B cell (primary cell): Measurements from ENCODE around the gene CIBAR2.

Experiments used
- EZH2 ChIP-seq: IDR thresholded peaks from 2 replicates; pipeline ENCODE4 v1.6.1; 2012; ENCODE audit warnings: borderline replicate concordance, low read depth, mild to moderate bottlenecking, moderate library complexity, low read length; ENCODE audit not compliant: insufficient read depth, poor library complexity, severe bottlenecking
- TF ChIP-seq, protein P1 (sequence below): fragments of 200-600 bp; IDR thresholded peaks from one replicate; pipeline ENCODE4 v1.8.0; 2022; ENCODE audit warnings: antibody characterized with exemption, mild to moderate bottlenecking

DNA sequence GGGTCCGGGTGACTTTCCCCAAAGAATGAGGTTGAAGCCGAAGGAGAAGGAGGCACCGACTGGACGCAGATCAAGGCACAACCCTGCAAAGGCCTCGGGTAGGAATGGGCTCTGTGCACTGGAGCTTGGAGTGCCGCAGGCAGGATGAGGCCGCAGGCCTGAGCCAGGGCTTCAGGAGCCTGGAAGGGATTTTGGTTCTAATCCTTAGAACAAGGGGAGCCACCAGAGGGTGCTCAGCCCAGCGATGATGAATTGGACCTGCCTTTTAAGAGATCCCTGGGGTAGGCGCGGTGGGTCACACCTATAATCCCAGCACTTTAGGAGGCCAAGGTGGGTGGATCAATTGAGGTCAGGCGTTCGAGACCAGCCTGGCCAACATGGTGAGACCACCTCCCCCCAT is 8.1 kb downstream of the CIBAR2 start:
- TF ChIP-seq, protein P1, sequence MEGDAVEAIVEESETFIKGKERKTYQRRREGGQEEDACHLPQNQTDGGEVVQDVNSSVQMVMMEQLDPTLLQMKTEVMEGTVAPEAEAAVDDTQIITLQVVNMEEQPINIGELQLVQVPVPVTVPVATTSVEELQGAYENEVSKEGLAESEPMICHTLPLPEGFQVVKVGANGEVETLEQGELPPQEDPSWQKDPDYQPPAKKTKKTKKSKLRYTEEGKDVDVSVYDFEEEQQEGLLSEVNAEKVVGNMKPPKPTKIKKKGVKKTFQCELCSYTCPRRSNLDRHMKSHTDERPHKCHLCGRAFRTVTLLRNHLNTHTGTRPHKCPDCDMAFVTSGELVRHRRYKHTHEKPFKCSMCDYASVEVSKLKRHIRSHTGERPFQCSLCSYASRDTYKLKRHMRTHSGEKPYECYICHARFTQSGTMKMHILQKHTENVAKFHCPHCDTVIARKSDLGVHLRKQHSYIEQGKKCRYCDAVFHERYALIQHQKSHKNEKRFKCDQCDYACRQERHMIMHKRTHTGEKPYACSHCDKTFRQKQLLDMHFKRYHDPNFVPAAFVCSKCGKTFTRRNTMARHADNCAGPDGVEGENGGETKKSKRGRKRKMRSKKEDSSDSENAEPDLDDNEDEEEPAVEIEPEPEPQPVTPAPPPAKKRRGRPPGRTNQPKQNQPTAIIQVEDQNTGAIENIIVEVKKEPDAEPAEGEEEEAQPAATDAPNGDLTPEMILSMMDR, result no peak
- TF ChIP-seq EZH2, result no peak
